ENCODE results near the gene GSAP.

DNA sequence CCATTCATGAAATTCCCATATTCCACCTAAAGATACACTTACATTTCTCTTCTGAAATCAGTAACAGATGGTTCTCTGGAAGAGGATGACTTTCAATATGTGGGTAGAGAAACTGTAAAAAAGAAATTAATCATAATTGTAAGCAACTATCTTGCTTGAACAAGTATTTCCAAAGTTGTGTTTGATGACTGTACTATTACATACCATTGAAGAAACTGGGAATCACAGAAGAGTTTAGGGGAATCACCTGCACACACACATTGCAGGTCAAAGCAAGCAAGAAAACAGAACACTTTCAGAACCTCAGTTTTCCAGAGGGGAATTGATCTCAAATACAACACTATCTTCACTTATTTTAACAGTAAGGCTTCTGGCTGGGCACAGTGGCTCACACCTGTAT lies 33.6 kb downstream of the GSAP start:
- TF ChIP-seq FOXM1 (IDR thresholded peaks at IDR 0.05; ENCODE audit: low read depth) (no peak), EP300 (IDR thresholded peaks at IDR 0.05; ENCODE audit: borderline replicate concordance in 1 of 2, low read depth in 1 of 2, low read length in 1 of 2) (no peak), RAD21 (IDR thresholded peaks at IDR 0.05; ENCODE audit: low read length) (no peak), EZH2phosphoT487 (IDR thresholded peaks at IDR 0.05; ENCODE audit: borderline replicate concordance, low read depth) (no peak), RCOR1 (IDR thresholded peaks at IDR 0.05; ENCODE audit: low read length) (no peak), GABPA (IDR thresholded peaks at IDR 0.05; ENCODE audit: low read depth) (no peak)
- TF ChIP-seq, protein P1, sequence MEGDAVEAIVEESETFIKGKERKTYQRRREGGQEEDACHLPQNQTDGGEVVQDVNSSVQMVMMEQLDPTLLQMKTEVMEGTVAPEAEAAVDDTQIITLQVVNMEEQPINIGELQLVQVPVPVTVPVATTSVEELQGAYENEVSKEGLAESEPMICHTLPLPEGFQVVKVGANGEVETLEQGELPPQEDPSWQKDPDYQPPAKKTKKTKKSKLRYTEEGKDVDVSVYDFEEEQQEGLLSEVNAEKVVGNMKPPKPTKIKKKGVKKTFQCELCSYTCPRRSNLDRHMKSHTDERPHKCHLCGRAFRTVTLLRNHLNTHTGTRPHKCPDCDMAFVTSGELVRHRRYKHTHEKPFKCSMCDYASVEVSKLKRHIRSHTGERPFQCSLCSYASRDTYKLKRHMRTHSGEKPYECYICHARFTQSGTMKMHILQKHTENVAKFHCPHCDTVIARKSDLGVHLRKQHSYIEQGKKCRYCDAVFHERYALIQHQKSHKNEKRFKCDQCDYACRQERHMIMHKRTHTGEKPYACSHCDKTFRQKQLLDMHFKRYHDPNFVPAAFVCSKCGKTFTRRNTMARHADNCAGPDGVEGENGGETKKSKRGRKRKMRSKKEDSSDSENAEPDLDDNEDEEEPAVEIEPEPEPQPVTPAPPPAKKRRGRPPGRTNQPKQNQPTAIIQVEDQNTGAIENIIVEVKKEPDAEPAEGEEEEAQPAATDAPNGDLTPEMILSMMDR (IDR thresholded peaks at IDR 0.05), result no peak
- TF ChIP-seq, protein P2, sequence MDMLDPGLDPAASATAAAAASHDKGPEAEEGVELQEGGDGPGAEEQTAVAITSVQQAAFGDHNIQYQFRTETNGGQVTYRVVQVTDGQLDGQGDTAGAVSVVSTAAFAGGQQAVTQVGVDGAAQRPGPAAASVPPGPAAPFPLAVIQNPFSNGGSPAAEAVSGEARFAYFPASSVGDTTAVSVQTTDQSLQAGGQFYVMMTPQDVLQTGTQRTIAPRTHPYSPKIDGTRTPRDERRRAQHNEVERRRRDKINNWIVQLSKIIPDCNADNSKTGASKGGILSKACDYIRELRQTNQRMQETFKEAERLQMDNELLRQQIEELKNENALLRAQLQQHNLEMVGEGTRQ (IDR thresholded peaks at IDR 0.05; ENCODE audit: borderline replicate concordance, low read depth, low read length), result no peak
